ENCODE data around the gene HOXA11. TPM values are rescaled to one million over a fixed set of nuclear protein-coding genes. Genes with fewer than 3 reads are reported as not detected.
A peak's percentile ranks its signal among the peaks of the same experiment; 100 is the strongest.

The HOXA11 gene
- total RNA-seq, 2 experiments from 2014 or later, result 0.13 to 0.18 TPM

DNA sequence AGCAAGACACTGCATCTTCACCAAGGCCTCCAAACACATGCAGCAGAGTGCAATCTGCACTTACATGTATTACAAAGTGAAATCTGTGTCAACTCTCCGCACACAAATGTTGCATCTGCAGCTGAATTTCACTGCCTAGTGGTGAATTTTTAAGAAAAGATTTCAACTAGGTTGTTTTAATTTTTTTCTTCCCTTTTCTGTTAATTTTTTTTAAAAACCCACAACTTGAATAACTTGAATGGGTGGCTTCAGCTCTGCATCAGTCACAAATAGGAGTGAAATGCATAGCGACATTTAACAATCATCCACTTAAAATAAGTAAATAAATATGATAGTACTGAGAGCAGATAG is 8.9 kb upstream of the HOXA11 start:
- intact Hi-C loops (cut with micrococcal nuclease), result no loop called here
- Mint-ChIP-seq H3K4me3 (no peak overlapping the region), H3K27ac (no peak overlapping the region), H3K27me3 (peaks cover 85% of the 10 kb centered on the region), H3K4me1 (ENCODE audit: low read depth) (peaks cover 24% of the 10 kb centered on the region), H3K36me3 (ENCODE audit: low read depth) (no peaks in the 10 kb centered on the region), H3K9me3 (no peaks in the 10 kb centered on the region)
- DNase-seq (no peak), ATAC-seq (no peak)
- TF ChIP-seq, protein P1, sequence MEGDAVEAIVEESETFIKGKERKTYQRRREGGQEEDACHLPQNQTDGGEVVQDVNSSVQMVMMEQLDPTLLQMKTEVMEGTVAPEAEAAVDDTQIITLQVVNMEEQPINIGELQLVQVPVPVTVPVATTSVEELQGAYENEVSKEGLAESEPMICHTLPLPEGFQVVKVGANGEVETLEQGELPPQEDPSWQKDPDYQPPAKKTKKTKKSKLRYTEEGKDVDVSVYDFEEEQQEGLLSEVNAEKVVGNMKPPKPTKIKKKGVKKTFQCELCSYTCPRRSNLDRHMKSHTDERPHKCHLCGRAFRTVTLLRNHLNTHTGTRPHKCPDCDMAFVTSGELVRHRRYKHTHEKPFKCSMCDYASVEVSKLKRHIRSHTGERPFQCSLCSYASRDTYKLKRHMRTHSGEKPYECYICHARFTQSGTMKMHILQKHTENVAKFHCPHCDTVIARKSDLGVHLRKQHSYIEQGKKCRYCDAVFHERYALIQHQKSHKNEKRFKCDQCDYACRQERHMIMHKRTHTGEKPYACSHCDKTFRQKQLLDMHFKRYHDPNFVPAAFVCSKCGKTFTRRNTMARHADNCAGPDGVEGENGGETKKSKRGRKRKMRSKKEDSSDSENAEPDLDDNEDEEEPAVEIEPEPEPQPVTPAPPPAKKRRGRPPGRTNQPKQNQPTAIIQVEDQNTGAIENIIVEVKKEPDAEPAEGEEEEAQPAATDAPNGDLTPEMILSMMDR (IDR thresholded peaks at IDR 0.05), result no peak
- CTCF ChIA-PET, result interaction anchor here (1.2 to 3.2 kb wide), 4 partner anchors 8 to 35 kb away, joined by 3 to 28 read pairs (median 15); partner anchors contain the start of gene HOXA11
- POLR2A ChIA-PET, result no interaction called here

DNA sequence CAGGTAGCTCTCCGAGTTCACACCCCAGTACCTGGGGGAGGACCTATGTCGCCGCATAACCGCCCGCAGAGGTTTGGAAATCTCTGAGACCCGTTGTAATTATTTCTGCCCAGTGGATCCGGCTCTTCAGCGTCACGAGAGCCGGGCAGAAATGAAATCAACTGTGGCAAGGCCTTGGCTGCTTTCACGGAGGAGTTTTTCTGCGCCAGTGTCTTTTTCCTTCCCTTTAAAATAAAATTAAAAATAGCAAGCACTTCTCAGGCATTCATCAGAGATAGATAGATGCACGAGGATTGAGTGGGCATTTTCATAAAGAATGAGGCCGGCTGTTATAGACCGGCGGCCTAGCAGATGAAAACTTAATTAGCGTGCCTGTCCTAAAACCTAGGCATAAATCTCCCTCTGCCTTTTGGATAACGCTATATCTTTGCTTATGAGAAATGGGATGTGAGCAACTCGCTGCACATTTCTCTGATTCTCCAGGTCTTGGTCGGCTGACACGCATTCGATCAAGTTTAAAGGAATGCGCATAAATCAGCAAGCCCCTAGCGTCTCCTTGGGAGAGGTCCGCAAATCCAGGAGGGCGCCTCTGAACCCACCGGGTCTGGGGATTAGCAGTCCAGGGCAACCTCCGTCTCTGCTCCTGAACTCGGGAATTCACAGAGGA is 8.4 kb upstream of the HOXA11 start:
- Mint-ChIP-seq H3K27ac (no peak overlapping the region), H3K27me3 (peaks cover 85% of the 10 kb centered on the region), H3K36me3 (ENCODE audit: low read depth) (no peaks in the 10 kb centered on the region), H3K9me3 (no peaks in the 10 kb centered on the region), H3K4me1 (ENCODE audit: low read depth) (peaks cover 24% of the 10 kb centered on the region), H3K4me3 (peak overlapping the region; percentile 10)
- CTCF ChIA-PET, result interaction anchor here (0.9 to 3.2 kb wide), 7 partner anchors 10 to 35 kb away, joined by 3 to 25 read pairs (median 4); no protein-coding TSS in a partner anchor
- POLR2A ChIA-PET, result no interaction called here
- DNase-seq (no peak), ATAC-seq (no peak)
- intact Hi-C loops (cut with micrococcal nuclease), result no loop called here
- TF ChIP-seq, protein P1 (IDR thresholded peaks at IDR 0.05), result no peak

DNA sequence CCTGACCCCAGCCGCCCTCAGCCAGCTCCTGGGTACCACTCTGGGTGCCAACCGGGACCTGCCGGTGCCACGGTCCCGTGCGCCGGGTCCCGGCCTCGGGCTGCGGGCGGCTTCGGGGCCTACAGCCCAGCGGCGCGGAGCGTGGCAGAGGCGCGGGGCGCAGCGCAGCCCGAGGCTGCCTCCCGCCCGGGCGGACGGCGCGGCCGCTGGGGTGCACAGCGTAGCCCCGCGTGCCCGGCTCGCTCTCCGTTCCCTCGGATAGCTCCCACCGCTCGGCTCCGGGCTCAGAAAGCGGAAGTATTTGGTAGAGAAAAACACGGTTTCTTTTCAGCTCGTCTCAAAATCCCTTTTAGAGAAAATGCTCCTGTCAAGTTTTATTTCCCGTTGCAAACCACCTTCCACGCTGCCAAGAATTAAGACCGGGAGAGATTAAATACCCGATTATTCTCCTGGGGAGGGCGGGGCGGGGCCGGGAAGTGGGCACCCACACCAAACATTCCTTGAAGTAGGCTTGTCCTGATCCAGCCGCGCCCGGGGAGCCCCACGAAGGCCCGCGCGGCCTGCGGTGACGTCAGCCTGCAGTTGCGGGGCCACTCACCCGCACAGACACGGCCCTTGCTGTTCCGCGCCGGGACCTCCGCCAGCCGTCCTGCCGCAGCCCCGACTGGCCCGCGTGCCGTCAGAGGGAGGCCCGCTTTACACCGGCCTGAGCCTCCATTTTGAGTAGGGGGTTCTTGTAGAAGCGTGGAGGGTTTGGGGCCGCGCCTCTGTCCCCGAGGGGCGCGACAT is 7.7 kb upstream of the HOXA11 start:
- Mint-ChIP-seq H3K4me1 (ENCODE audit: low read depth) (peaks cover 26% of the 10 kb centered on the region), H3K27ac (no peak overlapping the region), H3K27me3 (peaks cover 85% of the 10 kb centered on the region), H3K4me3 (peak overlapping the region; percentile 46), H3K9me3 (no peaks in the 10 kb centered on the region), H3K36me3 (ENCODE audit: low read depth) (no peaks in the 10 kb centered on the region)
- ChIA-PET POLR2A (interaction anchor here (1.5 kb wide), 1 partner anchor 47 kb away, joined by 3 read pairs; no protein-coding TSS in a partner anchor), CTCF (interaction anchor here (0.9 to 1.5 kb wide), 6 partner anchors 9 to 30 kb away, joined by 3 to 7 read pairs (median 4); no protein-coding TSS in a partner anchor)
- ATAC-seq (peak; percentile 50), DNase-seq (no peak)
- intact Hi-C loops (cut with micrococcal nuclease), result no loop called here
- TF ChIP-seq, protein P1 (IDR thresholded peaks at IDR 0.05), result no peak

DNA sequence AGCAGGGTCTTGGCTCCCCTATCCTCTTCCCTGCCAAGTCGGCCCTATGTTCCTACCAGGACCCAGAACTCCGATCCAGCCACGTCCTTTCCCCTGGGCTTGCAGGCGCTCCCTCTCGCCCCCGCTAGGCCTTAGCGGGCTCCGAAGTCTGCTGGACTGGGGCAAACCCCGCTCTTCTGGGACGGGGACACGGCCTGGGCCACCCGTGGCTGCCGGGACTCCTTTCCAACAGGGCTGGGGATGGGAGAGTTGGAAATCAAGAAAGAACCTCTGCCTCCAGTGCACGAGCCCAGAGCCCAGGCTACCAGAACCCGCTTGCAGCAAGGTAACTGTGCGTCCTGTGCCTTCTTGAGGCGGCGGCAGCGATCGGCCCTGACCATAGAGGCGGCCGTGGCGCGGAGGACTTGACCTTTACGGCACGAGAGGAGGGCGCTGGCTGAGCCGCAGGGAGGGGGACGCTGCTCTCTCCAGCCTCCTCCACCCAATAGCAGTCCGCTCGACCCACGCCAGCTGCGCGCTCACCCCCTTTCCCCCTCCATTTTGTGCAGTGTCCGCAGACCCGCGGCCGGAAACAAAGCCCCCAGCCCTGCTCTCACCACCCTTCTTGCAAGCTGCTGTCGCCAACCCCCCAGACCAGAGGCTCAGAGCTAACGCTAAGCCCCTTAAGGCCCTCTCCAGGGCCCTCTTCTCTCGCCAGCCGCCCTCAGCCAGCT is 7.0 kb upstream of the HOXA11 start:
- ATAC-seq (no peak), DNase-seq (no peak)
- POLR2A ChIA-PET, result interaction anchor here (1.5 kb wide), 1 partner anchor 48 kb away, joined by 3 read pairs; no protein-coding TSS in a partner anchor
- peaks cover 85% of the 10 kb centered on the region for H3K27me3 Mint-ChIP-seq
- intact Hi-C loops (cut with micrococcal nuclease), result no loop called here
- H3K4me3 Mint-ChIP-seq, result peak overlapping the region; percentile 35
- no peaks in the 10 kb centered on the region for H3K9me3 Mint-ChIP-seq
- no peak overlapping the region for H3K27ac Mint-ChIP-seq
- peaks cover 32% of the 10 kb centered on the region for H3K4me1 Mint-ChIP-seq (ENCODE audit: low read depth)
- TF ChIP-seq, protein P1 (IDR thresholded peaks at IDR 0.05), result no peak
- no peaks in the 10 kb centered on the region for H3K36me3 Mint-ChIP-seq (ENCODE audit: low read depth)
- CTCF ChIA-PET, result interaction anchor here (0.7 to 2.7 kb wide), 7 partner anchors 8 to 828 kb away, joined by 3 to 8 read pairs (median 4); partner anchors contain the start of gene HOXA13

Measured in activated CD8-positive, alpha-beta T cell treated with anti-CD3 and anti-CD28 coated beads for 36 hours (primary cell).